GM19438 (cell line): ENCODE results near the gene PI3.

ENCODE experiments used
- ATAC-seq: cut with Tn5 transposase; IDR thresholded peaks from one replicate; pipeline ENCODE4 v1.9.1; 2021; ENCODE audit warnings: low read depth; ENCODE audit not compliant: unreplicated experiment

The PI3 gene

DNA sequence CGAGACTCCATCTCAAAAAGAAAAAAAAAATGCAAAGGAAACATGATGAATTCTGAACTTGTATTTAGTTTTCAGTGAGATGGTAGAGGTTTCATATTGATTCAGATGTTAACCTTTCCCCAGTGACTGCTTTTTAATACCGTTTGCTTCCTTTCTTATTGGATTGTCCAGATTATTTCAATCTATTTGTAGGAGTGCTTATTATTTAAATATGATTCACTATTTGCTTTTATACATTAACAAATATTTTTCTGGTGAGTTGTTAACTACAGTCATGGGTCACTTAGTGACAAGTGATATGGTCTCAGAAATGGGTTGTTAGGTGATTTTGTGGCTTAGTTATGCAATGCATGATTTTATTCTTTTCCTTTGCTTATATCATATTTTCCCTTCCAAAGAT lies 8.4 kb downstream of the PI3 start:
- ATAC-seq: no peak

DNA sequence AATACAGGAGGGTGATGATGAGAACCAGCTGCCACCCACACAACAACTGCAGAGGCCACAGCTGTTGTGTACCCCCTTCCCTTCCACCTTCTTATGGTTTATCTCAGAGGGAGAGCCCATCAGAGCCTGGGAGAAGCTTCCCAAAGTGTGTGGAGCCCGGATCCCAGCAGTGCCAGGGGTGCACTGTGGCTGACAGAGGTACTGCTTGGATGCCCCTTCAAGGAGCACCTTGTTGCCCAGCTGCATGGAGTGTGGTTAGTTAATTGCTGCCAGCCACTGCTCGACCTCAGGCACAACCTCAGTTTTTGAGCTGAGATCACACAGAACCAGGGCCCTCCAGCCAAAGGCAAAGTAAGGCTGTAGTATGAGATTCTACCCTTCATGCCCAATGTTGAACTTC lies 13.0 kb downstream of the PI3 start:
- no peak for ATAC-seq

DNA sequence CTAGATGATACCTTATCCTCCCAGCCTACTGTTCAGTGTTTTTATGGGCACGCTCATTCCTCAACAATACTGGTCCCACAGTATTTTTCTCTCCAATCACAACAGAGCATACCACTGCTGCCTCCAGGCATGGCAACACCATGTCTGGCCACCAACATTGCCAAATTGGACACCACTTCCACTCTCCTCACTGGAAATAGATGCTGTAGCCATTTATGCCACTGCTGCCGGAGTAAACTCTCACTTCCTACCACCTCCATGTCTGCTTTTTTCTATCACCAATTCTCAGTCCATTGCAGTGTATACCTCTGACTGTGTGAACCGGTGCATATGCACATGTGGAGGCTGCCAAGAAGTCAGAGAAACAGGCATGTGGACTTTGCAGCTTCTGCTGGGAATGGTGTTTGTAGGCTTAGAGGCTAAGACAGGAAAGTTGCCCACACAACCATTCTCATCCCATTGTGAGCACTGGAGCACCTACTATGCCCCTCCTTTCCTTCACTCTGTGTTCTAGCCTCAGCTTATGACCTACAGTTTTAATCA lies 14.4 kb downstream of the PI3 start:
- no peak for ATAC-seq

DNA sequence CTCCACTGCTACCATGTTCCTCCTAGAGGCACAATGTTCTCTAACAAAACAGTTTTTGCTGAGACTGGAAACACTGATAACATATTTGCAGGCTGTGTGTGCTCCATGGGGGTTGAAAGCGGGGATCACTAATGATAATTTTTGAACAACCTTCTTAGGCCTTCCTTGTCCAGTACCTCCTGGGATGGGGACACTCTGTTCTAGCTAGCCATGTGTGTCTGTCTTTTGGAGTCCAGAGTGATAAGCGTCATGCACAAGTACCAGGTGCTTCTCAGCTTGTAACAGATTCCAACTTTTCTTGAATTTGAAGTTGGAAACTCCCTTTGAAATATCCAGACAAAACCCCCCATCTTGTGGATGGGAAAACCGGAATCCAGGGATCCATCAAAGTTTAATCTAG lies 15.2 kb downstream of the PI3 start:
- no peak for ATAC-seq

DNA sequence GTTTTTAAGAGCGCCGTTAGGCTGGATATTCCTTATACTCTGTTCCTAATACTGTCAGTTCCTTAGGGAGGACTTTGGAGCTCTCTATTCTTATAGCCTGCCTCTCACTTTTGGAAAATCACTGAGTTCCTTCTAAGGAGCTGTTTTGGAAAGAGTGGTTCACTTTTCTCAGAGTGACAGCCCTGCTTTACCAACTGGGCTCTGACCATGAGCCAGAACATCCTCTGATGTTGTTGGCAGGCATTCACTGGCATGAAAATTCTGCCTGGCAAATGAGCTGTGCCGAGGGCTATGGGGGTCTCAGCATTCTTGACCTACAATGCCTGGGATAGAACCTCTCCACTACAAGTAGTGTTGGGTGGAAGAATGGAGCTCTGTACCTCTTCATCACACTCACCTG lies 17.2 kb downstream of the PI3 start:
- no peak for ATAC-seq

DNA sequence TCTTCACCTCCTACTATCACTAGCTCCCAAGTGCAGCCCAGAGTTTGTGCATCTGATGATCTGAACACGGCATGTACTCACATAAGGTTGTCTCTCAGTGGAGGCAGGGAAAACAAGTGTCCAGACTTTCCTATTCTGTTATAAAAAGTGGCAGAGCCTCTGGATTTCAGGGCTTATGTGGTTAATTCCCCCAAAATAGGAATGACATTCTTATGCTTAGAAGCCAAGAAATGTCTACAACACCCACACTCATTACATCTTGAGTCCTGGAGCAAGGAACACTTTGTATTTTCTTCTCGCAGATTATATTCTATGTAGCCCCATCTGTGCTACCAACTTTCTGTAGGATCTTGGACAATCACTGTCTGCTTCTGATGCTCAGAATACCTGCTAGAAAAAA lies 18.6 kb downstream of the PI3 start:
- ATAC-seq: no peak

DNA sequence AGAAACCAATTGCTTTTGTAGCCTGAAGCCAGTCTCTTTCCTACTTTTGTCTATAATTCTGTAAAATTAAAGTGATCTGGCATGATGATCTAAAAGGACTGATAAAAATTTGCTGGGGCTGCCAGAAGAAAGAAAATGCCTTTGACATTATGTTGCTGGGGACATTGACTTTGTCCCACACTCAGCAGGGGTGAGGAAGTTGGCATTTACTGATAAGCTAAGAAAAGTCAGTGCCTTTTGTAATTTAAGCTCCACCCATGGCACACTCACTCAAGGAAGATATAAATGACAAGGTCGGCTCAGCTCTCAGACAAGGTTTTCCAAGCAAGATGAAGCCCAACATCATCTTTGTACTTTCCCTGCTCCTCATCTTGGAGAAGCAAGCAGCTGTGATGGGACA lies 32.0 kb downstream of the PI3 start, which contains the start of gene SEMG1:
TSS of gene SEMG1 (plus strand) at position 309 of the 400 bp plus-strand sequence. CDS start at position 330, 21 bp downstream.
- ATAC-seq: no peak

DNA sequence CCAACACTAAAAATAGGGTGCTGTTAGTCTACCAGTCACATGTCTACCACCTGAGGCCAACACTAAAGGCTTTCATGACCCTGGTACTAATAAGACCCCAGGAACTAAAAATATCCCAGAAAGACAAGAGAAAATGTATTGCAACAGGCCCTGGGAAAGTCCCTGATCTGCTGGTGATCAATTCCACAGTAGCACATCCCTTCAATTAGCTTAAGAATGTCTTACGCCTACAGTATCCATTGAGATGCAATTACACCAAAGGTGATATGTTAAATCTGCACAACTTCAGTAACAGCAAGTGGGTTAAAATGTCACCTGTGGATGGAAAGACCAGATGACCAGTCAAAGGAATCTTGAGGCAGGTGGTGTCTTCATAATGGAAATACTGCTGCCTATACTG lies 35.2 kb downstream of the PI3 start:
- no peak for ATAC-seq

DNA sequence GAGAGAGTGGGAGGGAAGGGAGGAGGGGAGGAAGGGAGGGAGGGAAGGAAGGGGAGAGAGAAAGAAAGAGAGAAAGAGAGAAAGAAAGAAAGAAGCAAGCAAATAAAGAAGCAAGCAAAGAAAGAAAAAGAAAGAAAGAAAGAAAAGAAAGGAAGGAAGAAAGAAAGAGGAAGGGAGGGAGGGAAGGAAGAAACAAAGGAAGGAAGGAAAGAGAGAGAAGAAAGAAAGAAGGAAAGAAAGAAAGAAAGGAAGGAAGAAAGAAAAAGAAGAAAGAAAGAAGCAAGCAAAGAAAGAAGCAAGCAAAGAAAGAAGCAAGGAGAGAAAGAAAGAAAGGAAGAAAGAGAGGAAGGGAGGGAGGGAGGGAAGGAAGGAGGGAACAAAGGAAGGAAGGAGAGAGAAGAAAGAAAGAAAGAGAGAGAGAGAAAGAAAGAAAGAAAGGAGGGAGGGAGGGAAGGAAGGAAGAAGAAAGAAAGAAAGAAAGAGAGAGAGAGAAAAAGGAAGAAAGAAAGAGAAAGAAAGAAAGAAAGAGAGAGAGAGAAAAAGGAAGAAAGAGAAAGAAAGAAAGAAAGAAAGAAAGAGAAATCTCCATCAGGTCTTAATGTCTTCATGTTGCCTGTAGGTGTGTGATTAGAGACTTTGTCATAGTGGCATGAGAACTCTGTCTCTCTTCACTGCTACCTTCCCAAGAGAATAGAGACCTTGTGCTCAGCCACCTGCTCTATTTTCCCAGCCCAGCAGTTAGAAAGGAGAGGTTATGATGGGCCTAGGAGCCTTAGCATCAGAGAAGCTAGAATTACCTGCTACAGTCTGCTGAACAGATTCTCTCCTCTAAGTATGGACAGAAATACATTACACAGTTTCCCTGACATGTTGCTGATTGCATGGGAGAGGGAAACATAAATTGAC lies 37.1 kb downstream of the PI3 start:
- no peak for ATAC-seq

DNA sequence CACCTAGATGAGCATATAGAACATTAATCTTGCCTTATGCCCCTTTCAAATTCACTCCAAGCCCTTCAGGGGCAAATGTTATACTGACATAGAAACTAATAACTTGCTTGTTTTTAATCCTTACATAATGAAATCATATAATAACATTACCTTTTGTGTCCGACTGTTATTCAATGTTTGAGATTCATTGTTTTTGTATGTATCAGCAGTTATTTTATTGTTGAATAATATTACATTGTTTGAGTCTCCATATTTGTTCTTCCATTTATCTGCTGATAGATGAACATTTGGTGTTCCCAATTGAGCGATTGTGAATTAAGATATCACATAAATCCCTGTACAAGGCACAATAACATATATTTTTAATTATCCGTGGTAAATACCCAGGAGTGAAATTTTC lies 38.1 kb downstream of the PI3 start:
- ATAC-seq: no peak

DNA sequence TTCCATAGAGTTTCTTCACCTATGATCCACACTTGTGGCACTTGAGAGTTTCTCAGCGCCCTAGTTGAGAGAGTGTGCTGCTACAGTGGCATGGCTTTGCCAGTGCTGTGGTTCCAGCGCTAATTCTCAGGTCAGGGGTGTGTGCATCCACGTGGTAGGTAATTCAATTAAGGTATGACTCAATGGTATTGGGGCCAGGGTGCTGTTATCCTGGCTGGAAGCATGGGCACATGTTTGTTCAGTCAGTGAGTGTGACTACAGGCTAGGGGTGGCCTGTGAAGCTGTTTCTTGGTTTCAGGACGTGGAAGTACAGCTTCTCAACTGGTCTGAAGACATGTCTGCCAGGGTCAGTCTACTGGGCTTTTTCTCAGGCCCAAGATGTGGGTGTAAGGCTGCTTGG lies 43.4 kb downstream of the PI3 start:
- ATAC-seq: no peak

DNA sequence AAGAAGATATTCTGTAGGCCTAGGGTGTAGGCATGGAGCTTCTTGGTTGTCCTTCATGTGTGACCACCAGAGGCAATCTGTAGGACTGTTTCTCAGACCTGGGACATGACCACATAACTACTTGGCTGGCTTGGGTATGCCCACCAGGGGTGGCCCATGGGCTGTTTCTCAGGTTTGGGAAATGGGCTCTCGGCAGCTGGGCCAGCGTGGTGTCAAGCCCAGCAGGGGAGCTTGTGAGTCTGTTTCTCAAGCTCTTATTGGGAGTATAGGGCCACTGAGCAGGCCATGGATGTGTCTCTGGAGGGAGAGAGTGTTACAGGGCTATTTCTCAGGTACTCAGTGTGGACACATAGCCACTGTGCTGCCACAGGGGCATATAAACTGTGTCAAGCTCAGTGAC lies 43.9 kb downstream of the PI3 start:
- ATAC-seq: no peak

DNA sequence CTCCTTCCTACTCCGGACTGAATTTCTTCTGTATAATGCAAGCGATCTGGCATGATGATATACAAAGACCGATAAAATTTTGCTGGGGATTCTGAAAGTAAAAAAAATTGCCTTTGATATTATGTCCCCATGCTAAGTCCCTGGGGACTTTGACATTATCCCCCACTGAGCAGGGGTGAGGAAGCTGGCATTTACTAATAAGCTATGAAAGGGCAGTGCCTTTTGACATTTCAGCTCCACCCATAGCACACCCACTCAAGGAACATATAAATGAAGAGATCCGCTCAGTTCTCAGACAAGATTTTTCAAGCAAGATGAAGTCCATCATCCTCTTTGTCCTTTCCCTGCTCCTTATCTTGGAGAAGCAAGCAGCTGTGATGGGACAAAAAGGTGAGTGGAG lies 46.4 kb downstream of the PI3 start, which contains the start of gene SEMG2:
TSS of gene SEMG2 (plus strand) at position 298 of the 400 bp plus-strand sequence. CDS start at position 315, 17 bp downstream.
- ATAC-seq: no peak

DNA sequence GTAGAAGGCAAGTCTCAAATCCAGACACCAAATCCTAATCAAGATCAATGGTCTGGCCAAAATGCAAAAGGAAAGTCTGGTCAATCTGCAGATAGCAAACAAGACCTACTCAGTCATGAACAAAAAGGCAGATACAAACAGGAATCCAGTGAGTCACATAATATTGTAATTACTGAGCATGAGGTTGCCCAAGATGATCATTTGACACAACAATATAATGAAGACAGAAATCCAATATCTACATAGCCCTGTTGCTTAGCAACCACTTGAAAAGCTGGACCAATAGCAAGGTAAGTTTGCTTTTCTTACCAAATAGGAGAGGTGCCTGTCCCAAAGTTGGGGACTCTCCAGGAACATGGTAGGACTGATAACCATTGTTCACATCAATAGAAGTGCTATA lies 48.4 kb downstream of the PI3 start:
- no peak for ATAC-seq
